Heart left ventricle (tissue), 13 donors: ENCODE results near the gene CORO6.

Experiments
- CTCF ChIP-seq, 12 donors: fragments of 200-600 bp; sonication (generic) in 4 of 12; IDR thresholded peaks; one replicate each; pipeline versions ENCODE4 v1.5.0 to v1.8.0; 2018 to 2022; ENCODE audit warnings: antibody characterized with exemption in 12 of 12, mild to moderate bottlenecking in 5 of 12
- POLR2A ChIP-seq, 2 donors: fragments of 450-650 bp; IDR thresholded peaks; one replicate each; pipeline ENCODE4 v1.6.1; 2017; ENCODE audit warnings: antibody characterized with exemption in 2 of 2, mild to moderate bottlenecking in 2 of 2, moderate library complexity in 2 of 2
- donor health status: ischemic (EF 13 %, LVEDD 7.1; RV severe dilation, severe dysfunction).
- donor health status: DM: no; HTN: yes; CAD: no.
- donor health status: DM: no; HTN: no; CAD: no.
- donor health status: ischemic (EF 25% LVEDD 6.9; RV normal size, moderate dysfunction).
- donor health status: ischemic (EF 25% LVEDD 5.7; RV mildly dilated, moderate dysfunction).
- donor health status: ischemic (EF 35%, LVEDD 5.7; RV mildly dilated, moderate dysfunction).
- donor health status: nonischemic (EF 11% LVEDD 7.7; RV severe dilation, severe dysfunction).
- donor health status: DM: yes; HTN: yes; CAD: no.
- donor health status: PGD.
- donor health status: ischemic (EF 29% LVEDD 5.4; RV normal size, mild dysfunction).
- donor health status: nonischemic (EF 23%, LVEDD 6.1; RV moderate dilation, normal function).

- TF ChIP-seq CTCF (IDR thresholded peaks at IDR 0.05), result peak; percentile 94 to 99 (median 98)
- peak in 1 of 2 donors; percentile 14 for TF ChIP-seq POLR2A (IDR thresholded peaks at IDR 0.05)
Observed at GRCh38 chr17:29591737-29592608, 30.7 kb downstream of the CORO6 start.
